Measurements from ENCODE around the gene CHCHD2.

DNA sequence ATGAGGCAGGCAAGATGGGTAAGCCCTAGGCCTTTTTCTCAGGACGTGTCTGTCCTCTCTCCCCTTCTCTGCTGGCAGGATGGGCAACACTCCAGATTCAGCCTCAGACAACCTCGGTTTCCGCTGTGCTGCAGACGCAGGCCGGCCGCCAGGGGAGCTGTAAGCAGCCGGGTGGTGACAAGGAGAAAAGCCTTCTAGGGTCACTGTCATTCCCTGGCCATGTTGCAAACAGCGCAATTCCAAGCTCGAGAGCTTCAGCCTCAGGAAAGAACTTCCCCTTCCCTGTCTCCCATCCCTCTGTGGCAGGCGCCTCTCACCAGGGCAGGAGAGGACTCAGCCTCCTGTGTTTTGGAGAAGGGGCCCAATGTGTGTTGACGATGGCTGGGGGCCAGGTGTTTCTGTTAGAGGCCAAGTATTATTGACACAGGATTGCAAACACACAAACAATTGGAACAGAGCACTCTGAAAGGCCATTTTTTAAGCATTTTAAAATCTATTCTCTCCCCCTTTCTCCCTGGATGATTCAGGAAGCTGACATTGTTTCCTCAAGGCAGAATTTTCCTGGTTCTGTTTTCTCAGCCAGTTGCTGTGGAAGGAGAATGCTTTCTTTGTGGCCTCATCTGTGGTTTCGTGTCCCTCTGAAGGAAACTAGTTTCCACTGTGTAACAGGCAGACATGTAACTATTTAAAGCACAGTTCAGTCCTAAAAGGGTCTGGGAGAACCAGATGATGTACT lies 26.7 kb downstream of the CHCHD2 start:
- TF ChIP-seq, protein P1, sequence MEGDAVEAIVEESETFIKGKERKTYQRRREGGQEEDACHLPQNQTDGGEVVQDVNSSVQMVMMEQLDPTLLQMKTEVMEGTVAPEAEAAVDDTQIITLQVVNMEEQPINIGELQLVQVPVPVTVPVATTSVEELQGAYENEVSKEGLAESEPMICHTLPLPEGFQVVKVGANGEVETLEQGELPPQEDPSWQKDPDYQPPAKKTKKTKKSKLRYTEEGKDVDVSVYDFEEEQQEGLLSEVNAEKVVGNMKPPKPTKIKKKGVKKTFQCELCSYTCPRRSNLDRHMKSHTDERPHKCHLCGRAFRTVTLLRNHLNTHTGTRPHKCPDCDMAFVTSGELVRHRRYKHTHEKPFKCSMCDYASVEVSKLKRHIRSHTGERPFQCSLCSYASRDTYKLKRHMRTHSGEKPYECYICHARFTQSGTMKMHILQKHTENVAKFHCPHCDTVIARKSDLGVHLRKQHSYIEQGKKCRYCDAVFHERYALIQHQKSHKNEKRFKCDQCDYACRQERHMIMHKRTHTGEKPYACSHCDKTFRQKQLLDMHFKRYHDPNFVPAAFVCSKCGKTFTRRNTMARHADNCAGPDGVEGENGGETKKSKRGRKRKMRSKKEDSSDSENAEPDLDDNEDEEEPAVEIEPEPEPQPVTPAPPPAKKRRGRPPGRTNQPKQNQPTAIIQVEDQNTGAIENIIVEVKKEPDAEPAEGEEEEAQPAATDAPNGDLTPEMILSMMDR (IDR thresholded peaks at IDR 0.05; ENCODE audit: borderline replicate concordance, extremely low read depth, low read length, poor library complexity, severe bottlenecking): no peak
- TF ChIP-seq EZH2 (IDR thresholded peaks at IDR 0.05; ENCODE audit: borderline replicate concordance, low read depth, low read length, severe bottlenecking): no peak

Data from DND-41 (cell line).